Peyer's patch (tissue), 4 donors: ENCODE results near the gene FAM107B. TPM values are rescaled to one million over a fixed set of nuclear protein-coding genes. Genes with fewer than 3 reads are reported as not detected.

Source experiments
- DNase-seq, 3 donors: peaks; one replicate each; pipeline ENCODE4 v3.0.0-alpha.2; 2017 to 2019
- H3K27ac ChIP-seq, 4 donors: fragments of 200-600 bp; sonication (generic); one replicate each; pipeline ENCODE4 v1.5.1; 2016 to 2019
- H3K27me3 ChIP-seq, 2 donors: fragments of 200-600 bp; sonication (generic); one replicate each; pipeline ENCODE4 v1.5.1; 2019
- H3K36me3 ChIP-seq, 3 donors: fragments of 200-600 bp; sonication (generic); one replicate each; pipeline ENCODE4 v1.5.1; 2016 to 2019
- H3K4me1 ChIP-seq, 4 donors: fragments of 200-600 bp; sonication (generic); one replicate each; pipeline ENCODE4 v1.5.1; 2016 to 2019
- H3K4me3 ChIP-seq, 4 donors: fragments of 200-600 bp; sonication (generic); 1 replicate in 3 of 4; 2 replicates in 1 of 4; pipeline ENCODE4 v1.5.1; 2016 to 2019; ENCODE audit warnings: mild to moderate bottlenecking in 1 of 4
- H3K9me3 ChIP-seq, 4 donors: fragments of 200-600 bp; sonication (generic); one replicate each; pipeline ENCODE4 v1.5.1; 2016 to 2019; ENCODE audit warnings: mild to moderate bottlenecking in 1 of 4
- POLR2A ChIP-seq, 2 donors: fragments of 450-650 bp; IDR thresholded peaks; one replicate each; pipeline ENCODE4 v1.5.1; 2017; ENCODE audit warnings: antibody characterized with exemption in 2 of 2, mild to moderate bottlenecking in 2 of 2, moderate library complexity in 2 of 2
- total RNA-seq, 4 donors: library from RNA; depleted of rRNA; stranded (reverse); fragments of >200 nt; gene quantifications; one replicate each; pipeline ENCODE4 v1.1.0, GENCODE V29; 2016
- TF ChIP-seq, protein P1 (sequence below), 6 experiments: fragments of 450-650 bp in 4 of 6; fragments of 200-600 bp in 2 of 6; sonication (generic) in 1 of 6; IDR thresholded peaks; one replicate each; pipeline ENCODE4 v1.5.1; 2017 to 2019; ENCODE audit warnings: antibody characterized with exemption in 6 of 6, mild to moderate bottlenecking in 3 of 6, moderate library complexity in 1 of 6

FAM107B gene
- total RNA-seq, 4 donors from 2014 or later = 36.6 to 89.1 (median 39.6) TPM

DNA sequence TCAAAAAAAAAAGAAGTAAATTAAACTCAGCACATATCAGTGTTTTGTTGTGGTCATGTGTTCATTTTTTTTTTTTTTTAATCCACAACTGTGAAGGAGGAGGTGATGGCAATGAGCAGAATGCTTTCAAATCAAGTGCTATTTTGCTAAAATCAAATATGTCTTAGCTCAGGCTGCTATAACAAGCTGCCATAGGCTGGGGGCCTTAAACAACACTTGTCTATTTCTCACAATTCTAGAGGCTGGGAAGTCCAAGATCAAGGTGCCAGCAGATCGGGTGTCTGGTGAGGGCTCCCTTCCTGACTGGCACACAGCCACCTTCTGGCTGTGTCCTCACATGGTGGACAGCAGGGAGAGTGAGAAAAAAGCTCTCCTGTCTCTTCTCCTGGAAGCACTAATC, 203.9 kb downstream of the FAM107B start:
- Histone ChIP-seq H3K4me1 (peaks cover 0 to 7% (median 2%) of the 10 kb centered on the region in 4 donors), H3K9me3 (no peaks in the 10 kb centered on the region), H3K27ac (peak overlapping the region; percentile 38 to 69 (median 62)), H3K4me3 (peak overlapping the region in 2 of 4 donors; percentile 1 to 15), H3K36me3 (no peaks in the 10 kb centered on the region), H3K27me3 (no peaks in the 10 kb centered on the region)
- TF ChIP-seq, protein P1, sequence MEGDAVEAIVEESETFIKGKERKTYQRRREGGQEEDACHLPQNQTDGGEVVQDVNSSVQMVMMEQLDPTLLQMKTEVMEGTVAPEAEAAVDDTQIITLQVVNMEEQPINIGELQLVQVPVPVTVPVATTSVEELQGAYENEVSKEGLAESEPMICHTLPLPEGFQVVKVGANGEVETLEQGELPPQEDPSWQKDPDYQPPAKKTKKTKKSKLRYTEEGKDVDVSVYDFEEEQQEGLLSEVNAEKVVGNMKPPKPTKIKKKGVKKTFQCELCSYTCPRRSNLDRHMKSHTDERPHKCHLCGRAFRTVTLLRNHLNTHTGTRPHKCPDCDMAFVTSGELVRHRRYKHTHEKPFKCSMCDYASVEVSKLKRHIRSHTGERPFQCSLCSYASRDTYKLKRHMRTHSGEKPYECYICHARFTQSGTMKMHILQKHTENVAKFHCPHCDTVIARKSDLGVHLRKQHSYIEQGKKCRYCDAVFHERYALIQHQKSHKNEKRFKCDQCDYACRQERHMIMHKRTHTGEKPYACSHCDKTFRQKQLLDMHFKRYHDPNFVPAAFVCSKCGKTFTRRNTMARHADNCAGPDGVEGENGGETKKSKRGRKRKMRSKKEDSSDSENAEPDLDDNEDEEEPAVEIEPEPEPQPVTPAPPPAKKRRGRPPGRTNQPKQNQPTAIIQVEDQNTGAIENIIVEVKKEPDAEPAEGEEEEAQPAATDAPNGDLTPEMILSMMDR (IDR thresholded peaks at IDR 0.05) = no peak
- no peak for TF ChIP-seq POLR2A (IDR thresholded peaks at IDR 0.05)
- DNase-seq = no peak

DNA sequence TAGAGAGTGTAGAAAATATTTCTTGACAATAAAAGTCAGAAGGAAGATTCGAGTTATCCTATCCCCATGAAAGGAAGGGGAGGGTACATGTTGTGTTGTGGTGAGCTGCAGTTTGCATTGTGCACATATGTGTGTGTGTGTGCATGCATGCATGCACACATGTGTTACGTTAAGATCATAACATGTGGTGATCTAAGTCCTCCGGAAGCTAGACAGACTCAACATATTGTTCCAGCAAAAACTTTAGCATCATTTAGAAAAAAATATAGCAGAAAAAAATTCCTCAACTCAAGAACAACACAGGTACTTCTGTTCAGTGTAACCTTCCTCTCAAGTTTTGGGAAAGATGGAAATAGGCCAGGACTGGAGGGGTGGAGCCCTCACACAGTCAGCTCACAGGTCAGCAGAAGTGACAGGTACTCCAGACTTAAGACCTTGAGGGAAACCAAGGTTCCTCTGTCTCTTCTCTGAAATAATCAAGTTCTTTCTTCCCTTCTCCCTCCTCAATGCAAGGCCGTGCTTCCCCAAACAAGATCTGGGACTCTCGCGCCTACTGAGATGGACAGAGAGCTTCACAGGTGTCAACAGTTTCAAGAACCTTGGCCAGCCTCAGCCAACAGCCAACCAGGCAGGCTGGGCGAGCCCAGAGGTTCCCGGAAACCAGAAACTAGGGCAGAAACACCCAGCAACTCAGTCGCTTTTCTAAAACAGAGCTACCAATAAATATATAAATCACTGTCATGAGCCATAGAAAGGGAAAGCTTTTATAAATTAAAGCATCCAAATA, 205.2 kb downstream of the FAM107B start:
- Histone ChIP-seq H3K4me3 (no peak overlapping the region), H3K27ac (peak overlapping the region; percentile 26 to 69 (median 52)), H3K36me3 (no peaks in the 10 kb centered on the region), H3K27me3 (no peaks in the 10 kb centered on the region), H3K9me3 (no peaks in the 10 kb centered on the region), H3K4me1 (peaks cover 0 to 12% (median 4%) of the 10 kb centered on the region in 4 donors)
- peak in 2 of 3 donors; percentile 53 to 68 for DNase-seq
- TF ChIP-seq POLR2A (IDR thresholded peaks at IDR 0.05) = no peak
- TF ChIP-seq, protein P1 (IDR thresholded peaks at IDR 0.05) = no peak

DNA sequence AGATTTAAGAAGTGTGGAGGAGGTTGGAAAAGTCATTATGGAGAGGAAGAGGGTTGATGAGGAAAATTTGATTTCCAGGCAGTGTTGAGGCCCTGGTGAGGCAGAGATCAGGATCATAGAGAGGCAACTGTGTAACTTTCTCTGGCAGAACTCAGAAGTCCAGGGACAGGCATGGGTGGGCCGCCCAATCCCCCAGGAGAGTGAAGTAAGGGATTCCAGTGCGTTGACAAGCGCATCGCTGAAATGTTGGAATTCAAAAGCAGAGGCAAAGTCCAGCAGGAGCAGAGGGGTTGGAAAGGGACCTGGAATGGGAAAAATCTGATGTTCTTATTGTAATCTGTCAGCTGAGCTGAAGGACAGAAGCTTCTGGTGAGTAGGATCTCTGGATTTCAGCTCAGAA, 207.3 kb downstream of the FAM107B start:
- no peaks in the 10 kb centered on the region for H3K36me3 ChIP-seq
- no peak overlapping the region for H3K27ac ChIP-seq
- TF ChIP-seq POLR2A (IDR thresholded peaks at IDR 0.05) = no peak
- TF ChIP-seq, protein P1 (IDR thresholded peaks at IDR 0.05) = no peak
- H3K9me3 ChIP-seq = no peaks in the 10 kb centered on the region
- H3K4me3 ChIP-seq = no peak overlapping the region
- peaks cover 0 to 16% (median 4%) of the 10 kb centered on the region in 4 donors for H3K4me1 ChIP-seq
- no peaks in the 10 kb centered on the region for H3K27me3 ChIP-seq
- peak in 1 of 3 donors; percentile 43 for DNase-seq

DNA sequence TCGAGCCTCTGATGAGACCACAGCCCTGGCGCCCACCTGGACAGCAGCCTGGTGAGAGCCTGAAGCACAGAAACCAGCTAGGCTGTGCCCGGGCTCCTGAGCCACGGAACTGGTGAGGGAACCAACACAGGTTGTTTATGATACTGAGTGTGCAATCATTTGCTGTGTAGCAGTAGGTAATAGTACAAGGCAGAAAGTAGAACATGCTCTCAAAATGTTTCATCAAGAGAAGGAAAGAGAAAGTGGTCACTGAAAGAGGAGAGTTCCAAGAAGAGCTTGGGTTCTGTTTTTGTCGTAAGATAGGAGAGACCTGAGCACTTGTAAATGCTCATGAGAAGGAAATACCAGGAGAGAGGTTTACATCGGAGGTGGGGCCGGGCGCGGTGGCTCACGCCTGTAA, 208.2 kb downstream of the FAM107B start:
- no peaks in the 10 kb centered on the region for H3K36me3 ChIP-seq
- DNase-seq = peak in 1 of 3 donors; percentile 44
- no peaks in the 10 kb centered on the region for H3K9me3 ChIP-seq
- H3K27ac ChIP-seq = peak overlapping the region in 1 of 4 donors; percentile 13
- H3K4me1 ChIP-seq = peaks cover 0 to 19% (median 4%) of the 10 kb centered on the region in 4 donors
- H3K27me3 ChIP-seq = no peaks in the 10 kb centered on the region
- no peak for TF ChIP-seq POLR2A (IDR thresholded peaks at IDR 0.05)
- TF ChIP-seq, protein P1 (IDR thresholded peaks at IDR 0.05) = no peak
- no peak overlapping the region for H3K4me3 ChIP-seq

DNA sequence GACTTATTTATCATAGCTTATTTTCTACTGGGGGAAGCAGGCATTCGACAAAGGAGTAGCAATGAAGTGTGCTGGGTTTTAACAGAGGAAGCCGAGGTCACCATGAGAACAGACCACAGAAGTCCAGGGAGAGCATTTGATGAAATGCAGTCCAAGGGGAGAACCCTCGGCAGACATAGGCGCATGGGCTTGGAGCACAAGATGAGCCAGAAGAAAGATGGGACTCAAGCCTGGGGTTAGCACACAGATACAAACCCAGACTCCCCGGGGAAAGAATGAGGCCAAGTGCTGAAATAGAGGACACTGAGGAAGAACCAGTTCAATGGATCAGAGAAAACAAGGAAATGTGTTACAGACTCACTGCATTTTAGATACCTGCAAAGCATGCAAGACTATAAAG, 209.5 kb downstream of the FAM107B start:
- Histone ChIP-seq H3K4me3 (no peak overlapping the region), H3K27ac (peak overlapping the region in 2 of 4 donors; percentile 59 to 68), H3K9me3 (no peaks in the 10 kb centered on the region), H3K36me3 (no peaks in the 10 kb centered on the region), H3K27me3 (no peaks in the 10 kb centered on the region), H3K4me1 (peaks cover 0 to 13% (median 7%) of the 10 kb centered on the region in 4 donors)
- TF ChIP-seq, protein P1 (IDR thresholded peaks at IDR 0.05) = no peak
- TF ChIP-seq POLR2A (IDR thresholded peaks at IDR 0.05) = no peak
- peak in 1 of 3 donors; percentile 17 for DNase-seq
